Lower lobe of right lung (tissue), 2 donors: ENCODE measurements around the gene RPL22. TPM values are rescaled to one million over a fixed set of nuclear protein-coding genes. Genes with fewer than 3 reads are reported as not detected.

ENCODE experiments used
- ATAC-seq, 2 donors: fragments of 200-7000 bp; cut with Tn5 transposase; one replicate each; pipeline ENCODE4 v1.9.1; 2020 to 2022; ENCODE audit warnings: mild to moderate bottlenecking in 2 of 2, moderate library complexity in 2 of 2
- DNase-seq: peaks from one replicate; pipeline ENCODE4 v3.0.0-alpha.2; 2020
- H3K27ac ChIP-seq: fragments of 200-600 bp; one replicate; pipeline ENCODE4 v1.8.0; 2022
- H3K27me3 ChIP-seq: fragments of 200-600 bp; one replicate; pipeline ENCODE4 v1.8.0; 2022; ENCODE audit warnings: low read depth
- H3K36me3 ChIP-seq: fragments of 200-600 bp; one replicate; pipeline ENCODE4 v1.8.0; 2022; ENCODE audit warnings: mild to moderate bottlenecking
- H3K4me1 ChIP-seq: fragments of 200-600 bp; one replicate; pipeline ENCODE4 v1.8.0; 2022
- H3K4me3 ChIP-seq: fragments of 200-600 bp; one replicate; pipeline ENCODE4 v1.8.0; 2022; ENCODE audit warnings: mild to moderate bottlenecking
- H3K9me3 ChIP-seq: fragments of 200-600 bp; one replicate; pipeline ENCODE4 v1.8.0; 2022
- intact Hi-C: fragments of 100-400 bp; cut with DNase I; formaldehyde crosslinking; loops from one replicate; pipeline ENCODE4 v1.11.0; 2022
- total RNA-seq: library from RNA; stranded (reverse); fragmentation: NEBNext Ultra II Directional; extraction: Animal tissue kit (Norgen Biotek cat#: 25700); gene quantifications from one replicate; pipeline ENCODE4 v1.2.1, GENCODE V29; 2021
- TF ChIP-seq, protein P1 (sequence below): fragments of 200-600 bp; IDR thresholded peaks from one replicate; pipeline ENCODE4 v1.8.0; 2022; ENCODE audit warnings: antibody characterized with exemption, mild to moderate bottlenecking
- donor health status: DM: no; HTN: yes; CAD: no; lungs with severe emphysema.

The RPL22 gene
- total RNA-seq, 1 donor from 2014 or later = 317 TPM

GRCh38 chr1:6178751-6179563, 20.4 kb downstream of the RPL22 start:
- Histone ChIP-seq H3K27ac (no peak overlapping the region), H3K27me3 (peaks cover 48% of the 10 kb centered on the region), H3K36me3 (no peaks in the 10 kb centered on the region), H3K4me1 (peaks cover 13% of the 10 kb centered on the region), H3K9me3 (no peaks in the 10 kb centered on the region), H3K4me3 (peak overlapping the region; percentile 21)
- ATAC-seq (no peak), DNase-seq (no peak)
- intact Hi-C loops = no loop called here
- TF ChIP-seq, protein P1, sequence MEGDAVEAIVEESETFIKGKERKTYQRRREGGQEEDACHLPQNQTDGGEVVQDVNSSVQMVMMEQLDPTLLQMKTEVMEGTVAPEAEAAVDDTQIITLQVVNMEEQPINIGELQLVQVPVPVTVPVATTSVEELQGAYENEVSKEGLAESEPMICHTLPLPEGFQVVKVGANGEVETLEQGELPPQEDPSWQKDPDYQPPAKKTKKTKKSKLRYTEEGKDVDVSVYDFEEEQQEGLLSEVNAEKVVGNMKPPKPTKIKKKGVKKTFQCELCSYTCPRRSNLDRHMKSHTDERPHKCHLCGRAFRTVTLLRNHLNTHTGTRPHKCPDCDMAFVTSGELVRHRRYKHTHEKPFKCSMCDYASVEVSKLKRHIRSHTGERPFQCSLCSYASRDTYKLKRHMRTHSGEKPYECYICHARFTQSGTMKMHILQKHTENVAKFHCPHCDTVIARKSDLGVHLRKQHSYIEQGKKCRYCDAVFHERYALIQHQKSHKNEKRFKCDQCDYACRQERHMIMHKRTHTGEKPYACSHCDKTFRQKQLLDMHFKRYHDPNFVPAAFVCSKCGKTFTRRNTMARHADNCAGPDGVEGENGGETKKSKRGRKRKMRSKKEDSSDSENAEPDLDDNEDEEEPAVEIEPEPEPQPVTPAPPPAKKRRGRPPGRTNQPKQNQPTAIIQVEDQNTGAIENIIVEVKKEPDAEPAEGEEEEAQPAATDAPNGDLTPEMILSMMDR = no peak

DNA sequence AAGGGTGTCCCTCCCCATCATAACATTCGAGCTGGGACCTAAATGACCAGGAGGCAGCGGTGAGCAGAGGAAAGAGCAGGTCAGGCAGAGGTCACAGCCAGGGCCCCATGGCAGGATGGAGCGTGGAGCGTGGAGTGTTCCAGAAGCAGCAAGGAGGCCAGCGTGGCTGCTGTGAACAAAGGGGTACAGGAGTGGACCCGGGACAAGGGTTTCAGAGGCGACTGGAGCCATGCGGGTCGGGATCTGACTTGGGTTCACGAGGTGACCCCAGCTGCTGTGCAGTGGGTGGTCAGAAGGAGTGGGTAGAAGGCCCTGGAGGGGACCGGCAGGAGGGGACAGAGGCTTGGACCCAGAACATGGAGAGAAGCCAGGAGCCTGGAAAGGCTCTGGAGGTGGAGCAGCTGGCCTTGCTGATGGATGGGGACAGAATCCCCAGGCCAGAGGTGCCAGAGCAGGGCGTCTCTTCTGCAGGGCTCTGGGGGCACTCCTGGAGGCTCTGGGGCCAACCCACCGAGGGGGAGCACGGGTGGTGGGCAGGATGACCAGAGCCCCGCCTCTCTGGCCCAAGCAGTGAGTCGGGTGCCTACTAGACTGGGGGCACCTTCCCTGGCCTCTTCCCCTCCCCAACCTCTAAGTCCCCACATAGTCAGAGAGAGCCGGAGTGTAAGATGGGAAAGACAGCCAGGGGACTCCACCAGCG, 21.6 kb downstream of the RPL22 start:
- Histone ChIP-seq H3K36me3 (no peaks in the 10 kb centered on the region), H3K27ac (no peak overlapping the region), H3K27me3 (peaks cover 51% of the 10 kb centered on the region), H3K9me3 (no peaks in the 10 kb centered on the region), H3K4me3 (no peak overlapping the region), H3K4me1 (peaks cover 13% of the 10 kb centered on the region)
- ATAC-seq (no peak), DNase-seq (no peak)
- intact Hi-C loops = no loop called here
- TF ChIP-seq, protein P1 = no peak

DNA sequence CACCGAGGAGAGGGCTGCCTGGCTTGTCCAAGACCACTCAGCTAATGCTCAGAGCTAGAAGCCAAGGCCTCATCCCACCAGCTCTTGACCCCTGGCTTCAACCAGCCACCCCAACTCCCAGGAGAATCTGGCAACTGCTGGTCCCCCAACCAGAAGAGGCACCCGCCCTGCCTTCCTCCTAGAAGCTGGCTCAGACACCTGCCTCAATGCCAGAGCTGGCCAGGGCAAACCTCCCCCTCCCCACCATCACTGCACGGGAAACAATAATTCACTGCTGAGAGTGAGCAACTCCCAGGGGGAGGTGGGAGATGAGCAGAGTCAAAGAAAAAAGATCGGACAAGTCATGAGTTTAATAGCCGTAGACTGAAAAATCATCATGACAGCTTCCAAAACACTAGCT, 22.6 kb downstream of the RPL22 start:
- no peak overlapping the region for H3K4me3 ChIP-seq
- H3K27me3 ChIP-seq = peaks cover 60% of the 10 kb centered on the region
- DNase-seq (no peak), ATAC-seq (no peak)
- H3K4me1 ChIP-seq = peaks cover 13% of the 10 kb centered on the region
- H3K27ac ChIP-seq = no peak overlapping the region
- intact Hi-C loops = no loop called here
- H3K9me3 ChIP-seq = no peaks in the 10 kb centered on the region
- no peaks in the 10 kb centered on the region for H3K36me3 ChIP-seq
- TF ChIP-seq, protein P1 = no peak

DNA sequence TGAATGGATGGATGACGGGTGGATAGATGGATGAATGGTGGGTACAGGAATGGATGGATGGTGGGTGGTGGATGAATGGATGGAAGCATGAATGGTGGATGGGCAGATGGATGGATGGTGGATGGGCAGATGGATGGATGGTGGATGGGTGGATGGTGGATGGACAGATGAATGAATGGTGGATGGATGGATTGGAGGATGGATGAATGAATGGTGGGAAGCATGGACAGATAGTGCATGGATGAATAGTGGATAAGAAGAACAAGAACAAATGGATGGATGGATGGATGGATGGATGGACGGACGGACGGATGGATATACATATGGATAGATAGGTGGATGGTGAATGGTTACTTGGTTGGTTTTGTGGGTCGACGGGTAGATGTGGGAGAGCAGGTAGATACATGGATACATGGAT, 24.0 kb downstream of the RPL22 start:
- peaks cover 59% of the 10 kb centered on the region for H3K27me3 ChIP-seq
- H3K27ac ChIP-seq = no peak overlapping the region
- no peaks in the 10 kb centered on the region for H3K36me3 ChIP-seq
- H3K4me1 ChIP-seq = peaks cover 11% of the 10 kb centered on the region
- TF ChIP-seq, protein P1 = no peak
- no peaks in the 10 kb centered on the region for H3K9me3 ChIP-seq
- ATAC-seq (no peak), DNase-seq (no peak)
- H3K4me3 ChIP-seq = no peak overlapping the region
- intact Hi-C loops = no loop called here

GRCh38 chr1:6174621-6175410, 24.6 kb downstream of the RPL22 start:
- intact Hi-C loops = no loop called here
- DNase-seq = no peak
- Histone ChIP-seq H3K4me3 (no peak overlapping the region), H3K27me3 (peaks cover 65% of the 10 kb centered on the region), H3K4me1 (peaks cover 11% of the 10 kb centered on the region), H3K9me3 (no peaks in the 10 kb centered on the region), H3K36me3 (no peaks in the 10 kb centered on the region), H3K27ac (no peak overlapping the region)
- no peak for ATAC-seq
- TF ChIP-seq, protein P1 = no peak
